ENCODE measurements around the gene RAD54L. TPM values are rescaled to one million over a fixed set of nuclear protein-coding genes. Genes with fewer than 3 reads are reported as not detected.

The RAD54L gene
- total RNA-seq, 2 experiments from 2014 or later, result 64.6 to 65.1 TPM

- no peak for TF ChIP-seq CTCF (IDR thresholded peaks at IDR 0.05)
- POLR2A ChIA-PET, result interaction anchor here (0.7 to 3.8 kb wide), 13 partner anchors 12 to 63 kb away, joined by 3 to 34 read pairs (median 8); partner anchors contain the start of genes NSUN4 and RAD54L
- peaks cover 42% of the 10 kb centered on the region for H3K36me3 Mint-ChIP-seq (ENCODE audit: low read depth)
- intact Hi-C loops (cut with micrococcal nuclease), result loop anchor here (5.0 kb wide), 1 partner anchor 40 kb away; the partner anchor contains the start of gene NSUN4
- H3K4me3 Mint-ChIP-seq, result peak overlapping the region; percentile 99
- no peaks in the 10 kb centered on the region for H3K27me3 Mint-ChIP-seq
- ATAC-seq (peak; percentile 22), DNase-seq (peak; percentile 59)
- H3K27ac Mint-ChIP-seq, result peak overlapping the region; percentile 99
- CTCF ChIA-PET, result no interaction called here
- peaks cover 36% of the 10 kb centered on the region for H3K4me1 Mint-ChIP-seq (ENCODE audit: low read depth)
- H3K9me3 Mint-ChIP-seq, result no peaks in the 10 kb centered on the region
Measured at GRCh38 chr1:46301808-46302640, 54.5 kb downstream of the RAD54L start.

DNA sequence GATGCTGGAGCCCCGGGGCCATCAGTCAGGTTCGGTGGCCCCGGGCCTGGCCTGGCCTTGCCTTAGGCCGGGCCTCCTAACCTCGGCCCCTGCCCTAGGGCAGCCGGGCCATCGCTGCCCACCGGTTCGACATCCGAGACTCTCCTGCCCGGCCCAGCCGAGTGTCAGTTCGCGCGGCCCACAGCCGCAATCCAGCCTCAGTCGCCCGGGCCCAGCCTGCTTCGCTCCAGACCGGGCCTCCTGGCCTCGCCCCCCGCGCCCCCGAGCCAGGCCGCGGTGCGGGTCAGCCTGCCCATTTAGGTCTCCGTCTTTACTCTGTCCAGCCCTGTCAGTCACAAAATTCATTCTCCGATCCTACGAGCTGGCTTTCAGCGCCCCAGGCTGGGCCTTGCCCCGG is 55.1 kb downstream of the RAD54L start:
- peak; percentile 1 for ATAC-seq
- no peak for TF ChIP-seq CTCF (IDR thresholded peaks at IDR 0.05)
- ChIA-PET CTCF (interaction anchor here (0.8 to 2.2 kb wide), 8 partner anchors 14 to 57 kb away, joined by 3 to 13 read pairs (median 5); partner anchors contain the start of gene NSUN4), POLR2A (interaction anchor here (0.6 to 2.8 kb wide), 25 partner anchors 8 to 1380 kb away, joined by 3 to 34 read pairs (median 6); partner anchors contain the start of genes MOB3C, NSUN4 and RAD54L)
- intact Hi-C loops (cut with micrococcal nuclease), result loop anchor here (5.0 kb wide), 1 partner anchor 40 kb away; the partner anchor contains the start of gene NSUN4
- H3K27me3 Mint-ChIP-seq, result no peaks in the 10 kb centered on the region
- H3K4me1 Mint-ChIP-seq (ENCODE audit: low read depth), result peaks cover 41% of the 10 kb centered on the region
- DNase-seq, result no peak
- H3K9me3 Mint-ChIP-seq, result no peaks in the 10 kb centered on the region
- peak overlapping the region; percentile 99 for H3K27ac Mint-ChIP-seq
- peaks cover 42% of the 10 kb centered on the region for H3K36me3 Mint-ChIP-seq (ENCODE audit: low read depth)
- peak overlapping the region; percentile 99 for H3K4me3 Mint-ChIP-seq

DNA sequence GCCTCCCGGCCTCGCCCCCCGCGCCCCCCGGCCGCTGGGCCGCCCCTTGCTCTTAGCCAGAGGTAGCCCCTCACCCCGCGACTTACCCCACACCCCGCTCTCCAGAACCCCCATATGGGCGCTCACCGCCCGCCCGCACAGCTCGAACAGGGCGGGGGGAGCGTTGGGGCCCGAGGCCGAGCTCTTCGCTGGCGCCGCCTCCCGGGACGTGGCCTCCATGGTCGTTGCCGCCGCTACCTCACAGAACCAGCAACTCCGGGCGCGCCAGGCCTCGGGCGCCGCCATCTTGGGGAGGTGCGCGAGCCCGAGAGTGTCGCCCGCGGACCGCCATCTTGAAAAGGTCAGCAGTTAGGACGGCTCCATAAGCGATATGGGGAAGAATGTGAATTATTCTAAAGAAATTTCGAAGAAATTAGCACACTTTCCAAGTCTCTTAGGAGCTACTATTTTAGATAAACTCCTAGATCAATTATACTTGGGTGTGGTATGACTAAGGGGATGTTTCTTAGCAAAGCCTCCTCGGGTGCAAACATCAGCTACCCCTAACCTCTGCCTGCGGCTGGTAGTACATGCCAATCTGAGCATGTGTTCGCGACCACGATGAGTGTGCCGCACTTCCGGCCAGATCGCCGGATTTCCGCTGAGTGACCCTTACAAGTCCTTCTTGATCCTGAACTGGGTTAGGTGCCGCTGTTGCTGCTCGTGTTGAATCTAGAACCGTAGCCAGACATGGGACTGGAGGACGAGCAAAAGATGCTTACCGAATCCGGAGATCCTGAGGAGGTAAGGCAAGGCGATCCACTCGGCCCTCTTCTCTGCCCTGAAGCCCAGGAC is 55.7 kb downstream of the RAD54L start, which contains the start of the genes LRRC41 and UQCRH:
Gene LRRC41 (minus strand): TSS at position 579 of the 834 bp plus-strand sequence. CDS start 294 bp downstream, at position 285.
Gene UQCRH (plus strand): TSS at position 661 of the 834 bp plus-strand sequence. CDS start 69 bp downstream, at position 730.
- H3K27me3 Mint-ChIP-seq, result no peaks in the 10 kb centered on the region
- DNase-seq, result peak; percentile 94
- peaks cover 43% of the 10 kb centered on the region for H3K36me3 Mint-ChIP-seq (ENCODE audit: low read depth)
- peak within 1 kb of the TSS; percentile 99 for H3K27ac Mint-ChIP-seq
- TF ChIP-seq CTCF (IDR thresholded peaks at IDR 0.05), result no peak
- H3K4me3 Mint-ChIP-seq, result peak within 1 kb of the TSS; percentile 99
- peak; percentile 89 for ATAC-seq
- CTCF ChIA-PET, result interaction anchor here (0.8 to 2.2 kb wide), 11 partner anchors 9 to 58 kb away, joined by 3 to 13 read pairs (median 5); partner anchors contain the start of gene NSUN4
- peaks cover 48% of the 10 kb centered on the region for H3K4me1 Mint-ChIP-seq (ENCODE audit: low read depth)
- POLR2A ChIA-PET, result interaction anchor here (0.6 to 2.8 kb wide), 32 partner anchors 9 to 1381 kb away, joined by 3 to 34 read pairs (median 4); partner anchors contain the start of genes MOB3C, NSUN4 and RAD54L
- H3K9me3 Mint-ChIP-seq, result no peaks in the 10 kb centered on the region
- intact Hi-C loops (cut with micrococcal nuclease), result loop anchor here (5.0 kb wide), 1 partner anchor 39 kb away; the partner anchor contains the start of gene NSUN4

- H3K27ac Mint-ChIP-seq, result peak overlapping the region; percentile 99
- CTCF ChIA-PET, result interaction anchor here (1.0 to 2.2 kb wide), 9 partner anchors 8 to 59 kb away, joined by 3 to 13 read pairs (median 5); partner anchors contain the start of gene NSUN4
- H3K9me3 Mint-ChIP-seq, result no peaks in the 10 kb centered on the region
- peaks cover 45% of the 10 kb centered on the region for H3K4me1 Mint-ChIP-seq (ENCODE audit: low read depth)
- POLR2A ChIA-PET, result interaction anchor here (0.7 to 2.8 kb wide), 25 partner anchors 9 to 312 kb away, joined by 3 to 34 read pairs (median 6); partner anchors contain the start of genes MOB3C, NSUN4 and RAD54L
- DNase-seq (no peak), ATAC-seq (no peak)
- peak overlapping the region; percentile 99 for H3K4me3 Mint-ChIP-seq
- TF ChIP-seq CTCF (IDR thresholded peaks at IDR 0.05), result no peak
- H3K36me3 Mint-ChIP-seq (ENCODE audit: low read depth), result peaks cover 47% of the 10 kb centered on the region
- no peaks in the 10 kb centered on the region for H3K27me3 Mint-ChIP-seq
- intact Hi-C loops (cut with micrococcal nuclease), result loop anchor here (5.0 kb wide), 1 partner anchor 38 kb away; the partner anchor contains the start of gene NSUN4
Measured at GRCh38 chr1:46303872-46304326, 56.3 kb downstream of the RAD54L start.

All from activated CD8-positive, alpha-beta T cell treated with anti-CD3 and anti-CD28 coated beads for 36 hours (primary cell).